ENCODE data around the gene SMYD3.

Gene SMYD3

DNA sequence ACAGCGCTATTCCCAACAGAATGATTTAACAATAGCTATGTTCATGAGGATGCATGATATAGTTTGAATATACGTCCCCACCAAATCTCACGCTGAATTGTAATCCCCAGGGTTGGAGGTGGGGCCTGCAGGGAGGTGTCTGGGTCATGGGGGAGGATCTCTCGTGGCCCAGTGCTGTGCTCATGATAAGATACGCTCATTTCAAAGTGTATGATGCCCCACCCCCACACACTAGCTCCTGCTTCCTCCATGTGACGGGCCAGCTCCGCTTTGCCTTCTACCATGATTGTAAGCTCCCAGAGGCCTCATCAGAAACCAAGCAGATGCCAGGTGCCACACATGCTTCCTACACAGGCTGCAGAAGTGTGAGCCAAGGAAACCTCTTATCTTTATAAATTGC lies 93.6 kb downstream of the SMYD3 start:
- no peak overlapping the region for H2AFZ ChIP-seq (ENCODE audit: low read depth, low read length)
- ATAC-seq (ENCODE audit: insufficient read depth, low read depth), result no peak
- no peak overlapping the region for H3K4me3 ChIP-seq (ENCODE audit: low read depth in 1 of 2, low read length in 2 of 2)
- H3K27me3 ChIP-seq (ENCODE audit: insufficient read depth, low read length, poor library complexity), result no peaks in the 10 kb centered on the region
- H3K9ac ChIP-seq (ENCODE audit: low read depth, low read length), result no peak overlapping the region
- no peak overlapping the region for H3K27ac ChIP-seq (ENCODE audit: low read length)
- H4K20me1 ChIP-seq (ENCODE audit: insufficient read depth, low read length), result no peaks in the 10 kb centered on the region
- H3K79me2 ChIP-seq (ENCODE audit: insufficient read depth, low read length), result no peaks in the 10 kb centered on the region
- no peak overlapping the region for H3K4me2 ChIP-seq (ENCODE audit: insufficient read depth, low read length)
- H3K36me3 ChIP-seq (ENCODE audit: insufficient read depth, low read length), result peaks cover under 1% of the 10 kb centered on the region; the same call in 1 of the 2 replicates
- no peak for DNase-seq
- peaks cover 14% of the 10 kb centered on the region for H3K9me3 ChIP-seq (ENCODE audit: insufficient read depth, low read length, severe bottlenecking)
- TF ChIP-seq, protein P1, sequence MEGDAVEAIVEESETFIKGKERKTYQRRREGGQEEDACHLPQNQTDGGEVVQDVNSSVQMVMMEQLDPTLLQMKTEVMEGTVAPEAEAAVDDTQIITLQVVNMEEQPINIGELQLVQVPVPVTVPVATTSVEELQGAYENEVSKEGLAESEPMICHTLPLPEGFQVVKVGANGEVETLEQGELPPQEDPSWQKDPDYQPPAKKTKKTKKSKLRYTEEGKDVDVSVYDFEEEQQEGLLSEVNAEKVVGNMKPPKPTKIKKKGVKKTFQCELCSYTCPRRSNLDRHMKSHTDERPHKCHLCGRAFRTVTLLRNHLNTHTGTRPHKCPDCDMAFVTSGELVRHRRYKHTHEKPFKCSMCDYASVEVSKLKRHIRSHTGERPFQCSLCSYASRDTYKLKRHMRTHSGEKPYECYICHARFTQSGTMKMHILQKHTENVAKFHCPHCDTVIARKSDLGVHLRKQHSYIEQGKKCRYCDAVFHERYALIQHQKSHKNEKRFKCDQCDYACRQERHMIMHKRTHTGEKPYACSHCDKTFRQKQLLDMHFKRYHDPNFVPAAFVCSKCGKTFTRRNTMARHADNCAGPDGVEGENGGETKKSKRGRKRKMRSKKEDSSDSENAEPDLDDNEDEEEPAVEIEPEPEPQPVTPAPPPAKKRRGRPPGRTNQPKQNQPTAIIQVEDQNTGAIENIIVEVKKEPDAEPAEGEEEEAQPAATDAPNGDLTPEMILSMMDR (IDR thresholded peaks at IDR 0.05; ENCODE audit: borderline replicate concordance, extremely low read depth, low read length, poor library complexity, severe bottlenecking), result no peak
- no peak for TF ChIP-seq EZH2 (IDR thresholded peaks at IDR 0.05; ENCODE audit: borderline replicate concordance, low read depth, low read length, severe bottlenecking)
- peaks cover 16% of the 10 kb centered on the region for H3K4me1 ChIP-seq (ENCODE audit: insufficient read depth, low read length)

DNA sequence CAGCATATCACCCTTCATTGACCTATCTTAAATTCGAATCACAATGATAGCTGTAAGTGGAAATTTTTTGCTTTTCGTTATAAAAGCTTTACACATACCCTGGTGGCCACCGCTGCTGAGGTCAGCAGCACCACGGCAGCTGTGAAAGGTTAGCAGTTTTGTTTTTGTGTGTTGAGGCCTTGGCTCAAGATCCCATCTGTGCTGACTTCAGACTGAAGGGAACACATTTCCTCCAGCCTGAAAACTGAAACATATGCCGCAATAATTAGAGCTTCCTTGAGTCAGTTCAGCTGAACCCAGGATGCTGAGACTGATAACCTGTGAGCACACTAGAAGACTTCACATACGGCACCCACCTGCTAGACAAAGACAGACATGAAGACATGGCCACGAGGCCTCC lies 103.0 kb downstream of the SMYD3 start:
- H3K27ac ChIP-seq (ENCODE audit: low read length), result no peak overlapping the region
- no peaks in the 10 kb centered on the region for H3K27me3 ChIP-seq (ENCODE audit: insufficient read depth, low read length, poor library complexity)
- ATAC-seq (ENCODE audit: insufficient read depth, low read depth), result no peak
- no peak for DNase-seq
- H3K79me2 ChIP-seq (ENCODE audit: insufficient read depth, low read length), result no peaks in the 10 kb centered on the region; the same call in 1 of the 2 replicates
- no peaks in the 10 kb centered on the region for H3K9me3 ChIP-seq (ENCODE audit: insufficient read depth, low read length, severe bottlenecking)
- no peak overlapping the region for H3K9ac ChIP-seq (ENCODE audit: low read depth, low read length)
- no peaks in the 10 kb centered on the region for H3K4me1 ChIP-seq (ENCODE audit: insufficient read depth, low read length)
- TF ChIP-seq EZH2 (IDR thresholded peaks at IDR 0.05; ENCODE audit: borderline replicate concordance, low read depth, low read length, severe bottlenecking), result no peak
- H4K20me1 ChIP-seq (ENCODE audit: insufficient read depth, low read length), result no peaks in the 10 kb centered on the region
- H2AFZ ChIP-seq (ENCODE audit: low read depth, low read length), result no peak overlapping the region
- H3K4me2 ChIP-seq (ENCODE audit: insufficient read depth, low read length), result no peak overlapping the region
- no peak overlapping the region for H3K4me3 ChIP-seq (ENCODE audit: low read depth in 1 of 2, low read length in 2 of 2)
- no peaks in the 10 kb centered on the region for H3K36me3 ChIP-seq (ENCODE audit: insufficient read depth, low read length)

DNA sequence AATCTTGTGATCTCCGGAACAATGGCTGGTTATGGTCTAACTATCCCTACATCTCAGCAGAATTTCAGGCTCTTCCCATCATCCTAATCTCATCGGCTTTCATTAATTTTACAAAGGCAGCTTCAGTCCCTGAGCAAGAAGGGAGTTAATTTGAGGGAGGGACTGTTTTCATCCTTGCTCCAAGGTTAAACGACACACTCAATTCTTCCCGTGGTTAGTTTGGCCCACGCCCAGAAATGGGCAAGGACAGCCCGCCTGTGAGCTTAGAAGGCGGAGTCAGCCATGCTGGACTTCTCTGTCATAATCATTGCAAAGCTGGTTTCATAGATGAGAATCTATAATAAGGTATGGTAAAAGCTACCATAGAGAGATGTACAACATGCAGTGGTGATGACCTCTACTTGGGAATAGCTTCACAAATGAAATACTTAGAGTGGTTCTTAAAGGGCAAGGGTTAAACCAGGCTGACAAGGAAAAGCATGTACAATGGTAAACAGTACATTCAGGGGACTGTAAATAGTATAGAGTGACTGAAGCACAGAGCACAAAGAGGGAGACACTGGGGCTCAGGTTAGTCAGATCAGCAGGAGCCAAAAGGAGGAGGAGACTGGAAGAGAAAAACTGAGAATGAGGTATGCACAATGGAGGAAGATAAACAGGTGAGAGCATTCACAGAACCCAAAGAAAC lies 108.8 kb downstream of the SMYD3 start:
- Histone ChIP-seq H3K4me2 (ENCODE audit: insufficient read depth, low read length) (no peak overlapping the region), H2AFZ (ENCODE audit: low read depth, low read length) (no peak overlapping the region), H3K9ac (ENCODE audit: low read depth, low read length) (no peak overlapping the region), H3K27ac (ENCODE audit: low read length) (no peak overlapping the region), H3K9me3 (ENCODE audit: insufficient read depth, low read length, severe bottlenecking) (no peaks in the 10 kb centered on the region), H3K36me3 (ENCODE audit: insufficient read depth, low read length) (no peaks in the 10 kb centered on the region), H4K20me1 (ENCODE audit: insufficient read depth, low read length) (no peaks in the 10 kb centered on the region), H3K4me3 (ENCODE audit: low read depth in 1 of 2, low read length in 2 of 2) (no peak overlapping the region), H3K27me3 (ENCODE audit: insufficient read depth, low read length, poor library complexity) (no peaks in the 10 kb centered on the region), H3K79me2 (ENCODE audit: insufficient read depth, low read length) (peaks cover 2% of the 10 kb centered on the region; the same call in 1 of the 2 replicates), H3K4me1 (ENCODE audit: insufficient read depth, low read length) (no peaks in the 10 kb centered on the region)
- no peak for ATAC-seq (ENCODE audit: insufficient read depth, low read depth)
- DNase-seq, result no peak
- TF ChIP-seq, protein P1 (IDR thresholded peaks at IDR 0.05; ENCODE audit: borderline replicate concordance, extremely low read depth, low read length, poor library complexity, severe bottlenecking), result no peak
- no peak for TF ChIP-seq EZH2 (IDR thresholded peaks at IDR 0.05; ENCODE audit: borderline replicate concordance, low read depth, low read length, severe bottlenecking)

DNA sequence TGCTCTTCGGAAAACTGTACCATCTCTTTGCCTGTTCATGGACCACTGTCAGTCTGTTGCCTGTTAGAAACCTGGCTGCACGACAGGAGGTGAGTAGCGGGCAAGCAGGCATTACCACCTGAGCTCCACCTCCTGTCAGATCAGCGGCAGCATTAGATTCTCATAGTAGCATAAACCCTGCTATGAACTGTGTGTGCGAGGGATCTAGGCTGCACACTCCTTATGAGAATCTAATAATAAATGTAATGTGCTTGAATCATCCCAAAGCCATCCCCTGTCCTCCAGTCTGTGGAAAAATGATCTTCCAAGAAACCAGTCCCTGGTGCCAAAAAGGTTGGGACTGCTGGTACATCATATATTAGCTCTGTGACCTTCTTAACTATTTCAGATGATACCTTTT lies 110.0 kb downstream of the SMYD3 start:
- Histone ChIP-seq H3K9ac (ENCODE audit: low read depth, low read length) (no peak overlapping the region), H2AFZ (ENCODE audit: low read depth, low read length) (no peak overlapping the region), H3K4me3 (ENCODE audit: low read depth in 1 of 2, low read length in 2 of 2) (no peak overlapping the region), H3K27me3 (ENCODE audit: insufficient read depth, low read length, poor library complexity) (no peaks in the 10 kb centered on the region), H3K9me3 (ENCODE audit: insufficient read depth, low read length, severe bottlenecking) (no peaks in the 10 kb centered on the region), H3K36me3 (ENCODE audit: insufficient read depth, low read length) (no peaks in the 10 kb centered on the region), H3K79me2 (ENCODE audit: insufficient read depth, low read length) (0 out of 2 replicates have a peak, but pooled peaks cover 2% of the 10 kb centered on the region), H3K4me2 (ENCODE audit: insufficient read depth, low read length) (no peak overlapping the region), H4K20me1 (ENCODE audit: insufficient read depth, low read length) (no peaks in the 10 kb centered on the region), H3K27ac (ENCODE audit: low read length) (no peak overlapping the region), H3K4me1 (ENCODE audit: insufficient read depth, low read length) (no peaks in the 10 kb centered on the region)
- no peak for TF ChIP-seq EZH2 (IDR thresholded peaks at IDR 0.05; ENCODE audit: borderline replicate concordance, low read depth, low read length, severe bottlenecking)
- TF ChIP-seq, protein P1 (IDR thresholded peaks at IDR 0.05; ENCODE audit: borderline replicate concordance, extremely low read depth, low read length, poor library complexity, severe bottlenecking), result no peak
- DNase-seq (no peak), ATAC-seq (ENCODE audit: insufficient read depth, low read depth) (no peak)

All from DND-41 (cell line).